HG02852 (cell line): ENCODE data around the gene DLGAP4.

Experiments used
- ATAC-seq: cut with Tn5 transposase; IDR thresholded peaks from one replicate; pipeline ENCODE4 v1.9.1; 2021; ENCODE audit warnings: mild to moderate bottlenecking, moderate library complexity; ENCODE audit not compliant: unreplicated experiment

Gene DLGAP4, protein sequence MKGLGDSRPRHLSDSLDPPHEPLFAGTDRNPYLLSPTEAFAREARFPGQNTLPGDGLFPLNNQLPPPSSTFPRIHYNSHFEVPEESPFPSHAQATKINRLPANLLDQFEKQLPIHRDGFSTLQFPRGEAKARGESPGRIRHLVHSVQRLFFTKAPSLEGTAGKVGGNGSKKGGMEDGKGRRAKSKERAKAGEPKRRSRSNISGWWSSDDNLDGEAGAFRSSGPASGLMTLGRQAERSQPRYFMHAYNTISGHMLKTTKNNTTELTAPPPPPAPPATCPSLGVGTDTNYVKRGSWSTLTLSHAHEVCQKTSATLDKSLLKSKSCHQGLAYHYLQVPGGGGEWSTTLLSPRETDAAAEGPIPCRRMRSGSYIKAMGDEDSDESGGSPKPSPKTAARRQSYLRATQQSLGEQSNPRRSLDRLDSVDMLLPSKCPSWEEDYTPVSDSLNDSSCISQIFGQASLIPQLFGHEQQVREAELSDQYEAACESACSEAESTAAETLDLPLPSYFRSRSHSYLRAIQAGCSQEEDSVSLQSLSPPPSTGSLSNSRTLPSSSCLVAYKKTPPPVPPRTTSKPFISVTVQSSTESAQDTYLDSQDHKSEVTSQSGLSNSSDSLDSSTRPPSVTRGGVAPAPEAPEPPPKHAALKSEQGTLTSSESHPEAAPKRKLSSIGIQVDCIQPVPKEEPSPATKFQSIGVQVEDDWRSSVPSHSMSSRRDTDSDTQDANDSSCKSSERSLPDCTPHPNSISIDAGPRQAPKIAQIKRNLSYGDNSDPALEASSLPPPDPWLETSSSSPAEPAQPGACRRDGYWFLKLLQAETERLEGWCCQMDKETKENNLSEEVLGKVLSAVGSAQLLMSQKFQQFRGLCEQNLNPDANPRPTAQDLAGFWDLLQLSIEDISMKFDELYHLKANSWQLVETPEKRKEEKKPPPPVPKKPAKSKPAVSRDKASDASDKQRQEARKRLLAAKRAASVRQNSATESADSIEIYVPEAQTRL

DNA sequence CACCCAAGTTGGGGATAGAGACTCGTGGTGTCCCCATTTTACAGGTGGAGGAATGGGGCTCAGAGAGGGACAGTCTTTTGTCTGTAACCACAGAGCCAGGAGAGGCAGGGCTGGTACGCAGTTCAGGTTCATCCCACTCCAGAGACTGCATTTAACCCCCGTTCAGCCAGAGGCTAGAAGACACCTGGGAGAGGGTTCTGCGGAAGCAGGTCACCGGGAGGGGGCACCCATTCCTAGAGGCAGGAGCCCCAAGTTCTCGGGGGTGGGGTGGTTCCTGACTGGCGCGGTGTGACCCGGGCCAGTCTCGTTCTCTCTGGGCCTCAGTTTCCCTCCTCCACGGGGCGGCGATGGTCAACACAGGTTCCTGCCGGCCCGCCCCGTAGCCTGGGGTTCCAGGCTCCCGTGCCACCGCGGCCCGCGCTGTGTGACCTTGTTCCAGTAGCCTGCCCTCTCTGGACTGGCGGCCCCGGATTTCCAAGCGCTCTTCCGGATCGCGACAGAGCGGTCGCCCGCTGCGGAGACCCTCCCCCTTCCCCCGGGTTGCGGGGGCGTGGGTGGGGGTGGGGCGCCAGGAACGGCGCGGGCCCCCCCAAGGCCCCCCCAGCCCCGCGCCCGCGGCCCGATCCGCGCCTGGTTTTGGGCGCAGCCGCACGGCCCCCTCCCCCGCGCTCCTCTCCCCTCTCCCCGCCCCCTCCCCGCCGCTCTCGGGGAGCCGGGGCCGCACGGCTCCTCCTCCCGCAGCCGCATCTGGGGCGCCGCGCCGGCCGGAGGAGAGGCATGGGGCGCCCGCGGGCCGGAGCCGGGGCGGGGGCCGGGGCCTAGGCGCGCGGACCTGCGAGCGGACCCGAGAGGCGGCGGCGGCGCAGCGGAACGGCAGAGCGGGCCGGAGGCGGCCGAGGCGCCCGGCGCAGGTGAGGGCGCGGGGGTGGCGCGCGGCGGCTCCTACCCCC lies at the start of gene DLGAP4:
DLGAP4 (plus strand) TSS at position 738 of the 950 bp plus-strand sequence. CDS start 125,379 bp downstream, outside the sequence.
- ATAC-seq: no peak

DNA sequence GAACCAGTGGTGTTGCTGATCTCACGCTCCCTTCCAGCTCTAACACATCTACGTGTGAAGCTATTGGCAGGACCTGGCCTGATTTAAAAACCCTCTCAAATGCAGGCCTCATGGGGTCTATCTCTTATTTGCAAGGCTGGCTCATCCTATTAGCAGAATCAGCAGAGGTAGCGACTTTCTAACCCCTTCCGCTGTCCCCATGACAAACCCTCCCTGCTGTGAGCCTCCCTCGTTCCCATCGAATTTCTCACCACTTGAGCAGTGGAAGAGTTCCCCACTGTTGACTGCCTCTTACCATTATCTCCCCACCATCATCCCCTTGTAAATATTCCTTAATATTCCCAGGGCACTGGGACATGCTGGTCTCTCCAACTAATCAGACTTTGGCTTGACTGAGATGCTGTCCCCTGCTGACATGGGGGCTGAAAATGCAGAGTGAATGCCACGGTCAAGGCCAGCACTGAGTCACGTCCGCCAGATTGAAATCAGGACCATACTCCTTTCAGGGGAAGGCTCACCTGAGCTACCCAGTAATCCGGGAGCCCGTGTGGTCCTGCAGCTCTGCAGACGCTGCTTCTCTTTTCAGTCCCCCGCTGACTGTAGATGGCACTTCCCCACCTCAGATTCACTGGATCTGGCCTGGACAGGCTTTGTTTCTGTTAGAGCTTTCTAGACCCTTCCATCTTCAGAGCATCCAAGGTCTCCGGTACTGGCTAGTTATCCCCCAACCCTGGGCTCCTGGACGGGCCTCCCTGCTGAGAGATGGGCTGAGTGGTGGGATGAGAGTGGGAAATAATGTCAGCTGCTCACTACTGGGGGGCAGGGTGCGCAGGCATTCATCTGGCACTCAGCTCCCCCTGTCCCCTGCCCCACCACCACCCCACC lies 46.7 kb upstream of the DLGAP4 start:
- ATAC-seq: no peak

DNA sequence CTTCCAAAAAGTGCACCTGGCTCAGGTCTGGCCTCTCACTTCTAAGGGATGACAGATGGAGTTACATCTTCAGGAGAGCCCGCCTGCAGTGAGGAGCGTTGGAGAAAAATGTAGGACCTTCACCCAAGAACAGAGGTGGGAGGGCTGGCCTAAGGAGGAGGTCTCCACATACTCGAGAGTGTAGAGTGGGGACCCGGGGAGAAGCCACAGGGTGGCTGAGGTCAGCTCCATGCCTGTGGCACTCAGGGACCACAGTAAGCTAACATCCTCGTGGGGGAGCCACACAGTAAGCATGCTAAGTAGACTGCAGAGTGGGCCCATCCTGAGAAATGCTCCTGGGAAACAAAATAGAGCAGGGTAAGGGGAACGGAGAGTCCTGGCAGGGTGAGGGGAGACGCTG lies 45.8 kb upstream of the DLGAP4 start:
- no peak for ATAC-seq

DNA sequence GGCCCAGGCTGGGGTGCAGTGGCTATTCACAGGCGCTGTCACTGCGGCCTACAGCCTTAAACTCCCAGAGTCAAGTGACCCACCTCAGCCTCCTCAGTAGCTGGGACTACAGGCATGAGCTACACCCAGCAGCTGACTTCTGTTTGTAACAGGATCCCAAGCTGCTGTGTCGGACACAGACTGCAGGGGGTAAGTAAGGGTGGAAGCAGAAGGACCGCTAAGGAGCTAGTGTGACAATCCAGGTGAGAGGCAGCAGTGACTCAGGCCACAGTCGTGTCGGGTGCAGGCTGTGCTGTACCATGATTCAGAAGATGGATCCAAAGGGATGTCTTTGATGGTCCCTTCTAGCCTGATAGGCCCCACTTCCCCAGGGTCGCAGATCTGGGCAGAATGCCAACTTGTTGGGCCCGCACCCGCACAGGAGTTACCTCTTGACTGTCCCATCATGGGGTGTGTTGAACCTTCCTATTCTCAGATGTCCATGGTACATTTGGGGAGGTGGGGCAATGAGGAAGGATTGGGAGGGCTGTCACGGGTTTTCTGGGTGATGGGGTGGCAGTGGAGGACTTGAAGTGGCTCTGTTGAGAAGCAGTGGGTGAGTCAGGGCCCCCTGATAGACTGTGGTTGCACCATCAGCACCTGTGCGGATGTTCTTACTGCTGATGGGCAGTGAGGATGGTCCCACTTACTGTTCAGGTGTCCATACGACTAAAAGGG lies 44.6 kb upstream of the DLGAP4 start:
- ATAC-seq: no peak

DNA sequence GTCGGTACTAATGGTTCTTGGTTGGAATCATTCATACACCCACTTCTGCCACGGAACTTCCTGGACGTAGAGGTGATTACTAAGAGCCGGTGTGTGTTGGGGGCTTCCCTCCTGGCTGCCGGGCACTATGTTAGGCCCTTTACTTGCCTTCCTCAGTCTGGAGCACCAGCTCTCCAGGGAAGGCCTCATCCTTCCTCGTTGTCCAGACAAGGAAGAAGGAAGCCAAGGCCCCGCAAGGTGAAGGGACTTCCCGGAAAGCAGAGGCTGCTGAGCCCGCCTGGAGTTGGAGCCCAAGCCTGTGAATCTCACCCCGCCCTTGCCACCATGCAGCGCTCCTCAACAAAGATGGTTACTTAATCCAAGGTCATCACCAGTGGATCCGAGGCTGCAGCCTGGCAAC lies 43.7 kb upstream of the DLGAP4 start:
- no peak for ATAC-seq

DNA sequence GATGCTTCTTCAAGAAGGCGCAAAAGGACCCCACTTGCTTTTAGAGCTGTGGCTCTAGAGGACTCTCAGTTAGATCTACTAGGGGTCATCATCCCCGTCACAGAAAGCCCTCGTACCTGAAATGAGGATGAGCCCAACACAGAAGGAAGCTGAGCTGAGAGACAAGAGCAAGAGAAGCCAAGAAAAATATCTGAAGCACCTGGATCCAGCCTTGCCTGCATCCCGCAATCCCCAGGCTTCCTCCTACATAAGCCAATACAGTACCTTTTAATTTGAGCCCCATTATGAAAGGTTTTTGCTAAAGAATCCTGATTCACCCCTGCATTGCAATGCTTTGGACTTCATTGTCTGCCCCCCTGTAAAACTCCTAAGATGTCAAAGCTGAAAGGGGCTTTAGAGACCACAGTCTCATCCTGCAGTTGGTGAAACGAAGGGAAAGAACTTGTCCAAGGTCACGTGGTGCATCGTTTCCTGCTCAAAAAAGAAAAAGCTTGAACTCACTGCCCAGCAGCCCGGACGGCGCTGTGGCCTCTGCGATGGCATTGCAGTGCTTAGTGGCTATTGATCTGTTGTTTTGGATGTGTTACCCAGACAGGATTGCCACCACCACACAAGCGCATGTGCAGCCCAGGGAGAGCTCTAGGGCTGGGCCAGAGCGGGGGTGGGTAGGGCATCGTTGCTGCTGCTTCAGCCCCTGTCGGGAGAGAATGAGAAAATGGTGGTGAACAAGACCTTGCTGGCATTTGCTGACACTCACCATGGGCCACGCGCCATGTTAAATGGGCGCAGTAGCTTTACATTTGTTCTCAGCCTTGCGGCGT lies 41.5 kb upstream of the DLGAP4 start:
- ATAC-seq: no peak

DNA sequence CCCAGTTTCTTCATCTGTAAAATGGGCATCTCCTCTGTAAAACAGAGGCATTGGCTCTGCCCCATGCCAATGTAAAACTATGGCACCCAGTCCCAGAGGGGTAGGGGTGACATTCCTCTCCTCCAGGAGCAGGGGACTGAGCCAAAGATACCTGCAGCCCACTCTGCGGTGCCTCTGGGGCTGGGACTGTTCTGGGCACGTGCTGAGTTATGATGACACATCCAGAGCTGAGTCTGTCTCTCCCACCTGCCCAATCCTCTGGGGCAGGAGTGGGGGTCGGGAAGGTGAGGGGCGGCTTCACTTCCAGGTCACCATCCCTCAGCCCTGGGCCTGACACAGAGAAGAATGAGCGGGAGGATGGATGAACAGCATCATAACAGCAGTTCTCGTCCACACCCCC lies 40.0 kb upstream of the DLGAP4 start:
- no peak for ATAC-seq

DNA sequence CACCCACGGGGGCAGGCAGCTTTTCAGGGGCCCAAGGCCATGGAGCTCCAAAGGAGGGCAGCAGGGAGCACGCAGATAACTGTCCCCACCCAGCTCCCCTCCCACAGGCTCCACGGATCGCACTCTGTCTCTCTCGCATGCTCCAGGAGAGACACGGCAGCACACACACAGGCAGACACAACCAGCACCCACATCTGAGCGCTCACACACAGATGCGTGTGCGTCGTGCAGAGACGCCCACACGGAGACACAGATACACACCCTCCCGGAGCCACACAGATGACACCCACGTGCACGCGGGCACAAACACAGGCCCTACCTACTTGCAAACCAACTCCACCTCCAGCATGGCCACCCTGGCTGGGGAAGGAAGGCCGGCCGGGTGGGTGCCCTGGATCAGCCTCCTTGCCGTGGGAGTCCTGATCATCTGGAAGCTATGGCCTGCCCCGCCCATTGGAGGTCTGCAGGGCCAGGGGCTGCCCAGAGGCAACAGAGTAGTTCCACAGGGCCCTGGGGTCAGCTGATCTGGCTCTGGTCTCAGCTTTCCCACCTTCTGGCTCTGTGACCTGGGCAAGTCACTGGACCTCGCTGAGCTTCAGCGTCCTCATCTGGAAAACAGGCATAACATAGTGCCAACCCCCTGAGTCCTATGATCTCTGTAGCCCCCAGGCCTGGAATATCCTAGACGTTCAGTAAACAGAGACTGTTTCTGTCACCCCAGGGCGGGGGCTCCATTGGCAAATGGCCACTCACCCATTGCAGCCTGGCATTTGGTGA lies 38.3 kb upstream of the DLGAP4 start:
- ATAC-seq: no peak

DNA sequence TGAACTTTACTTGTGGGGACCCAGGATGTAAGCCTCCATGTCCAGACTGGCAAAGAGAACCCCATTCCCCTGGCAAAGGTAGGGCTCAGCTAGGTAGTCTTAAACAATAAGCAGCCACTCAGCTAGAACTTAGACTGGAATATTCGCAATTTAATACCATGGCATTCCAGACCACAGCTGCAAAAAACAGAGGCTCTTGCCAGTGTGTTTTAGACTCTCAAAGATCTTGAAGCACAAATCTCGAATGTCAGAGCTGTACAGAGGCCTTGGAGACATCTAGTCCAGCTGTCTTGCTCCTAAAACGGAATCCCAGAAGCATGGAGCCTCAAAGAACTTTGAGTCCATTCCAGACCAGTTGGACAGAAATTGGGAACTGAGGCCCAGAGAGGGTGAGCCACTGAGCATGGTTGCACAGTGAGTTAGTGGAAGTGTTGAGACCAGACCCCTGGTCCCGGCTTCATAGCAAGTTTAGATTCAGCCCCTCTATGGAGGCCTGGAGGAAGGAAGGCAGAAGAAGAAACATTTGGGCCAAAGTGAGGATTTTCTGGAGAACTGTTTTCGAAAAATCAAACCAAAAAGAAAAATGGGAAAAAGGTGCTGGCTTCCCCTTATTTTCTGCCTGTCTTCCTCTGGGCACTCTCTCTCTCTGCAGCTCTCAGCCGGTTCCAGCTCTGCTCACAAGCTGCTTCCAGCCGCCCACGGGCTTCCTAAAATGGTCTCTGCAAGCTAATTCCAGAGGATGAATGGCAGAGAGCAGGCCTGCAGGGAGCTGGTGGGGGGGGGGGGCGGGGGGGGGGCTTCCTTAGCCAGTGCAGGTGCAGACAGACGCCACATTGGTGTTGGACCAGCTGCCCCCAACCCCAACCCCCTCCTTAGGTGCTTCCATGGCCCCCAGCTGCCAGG lies 37.4 kb upstream of the DLGAP4 start:
- ATAC-seq: no peak

DNA sequence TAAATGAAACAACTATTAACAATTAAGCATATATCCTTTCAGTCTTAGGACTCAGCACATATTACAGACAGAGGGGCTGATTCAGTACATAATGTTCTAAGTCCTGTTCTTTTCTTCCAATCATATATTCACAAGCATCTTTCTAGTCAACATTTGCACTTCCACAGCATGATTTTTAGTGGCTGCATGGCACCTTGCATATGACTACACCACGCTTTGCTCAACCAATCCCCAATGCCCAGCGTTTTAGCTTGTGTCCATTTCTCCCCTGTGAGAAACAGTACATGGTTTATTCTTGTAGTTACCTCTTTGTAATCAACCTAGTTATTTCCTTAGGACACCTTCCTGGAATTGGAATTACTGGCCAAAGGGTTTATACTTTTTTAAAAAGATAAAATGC lies 36.6 kb upstream of the DLGAP4 start:
- no peak for ATAC-seq

DNA sequence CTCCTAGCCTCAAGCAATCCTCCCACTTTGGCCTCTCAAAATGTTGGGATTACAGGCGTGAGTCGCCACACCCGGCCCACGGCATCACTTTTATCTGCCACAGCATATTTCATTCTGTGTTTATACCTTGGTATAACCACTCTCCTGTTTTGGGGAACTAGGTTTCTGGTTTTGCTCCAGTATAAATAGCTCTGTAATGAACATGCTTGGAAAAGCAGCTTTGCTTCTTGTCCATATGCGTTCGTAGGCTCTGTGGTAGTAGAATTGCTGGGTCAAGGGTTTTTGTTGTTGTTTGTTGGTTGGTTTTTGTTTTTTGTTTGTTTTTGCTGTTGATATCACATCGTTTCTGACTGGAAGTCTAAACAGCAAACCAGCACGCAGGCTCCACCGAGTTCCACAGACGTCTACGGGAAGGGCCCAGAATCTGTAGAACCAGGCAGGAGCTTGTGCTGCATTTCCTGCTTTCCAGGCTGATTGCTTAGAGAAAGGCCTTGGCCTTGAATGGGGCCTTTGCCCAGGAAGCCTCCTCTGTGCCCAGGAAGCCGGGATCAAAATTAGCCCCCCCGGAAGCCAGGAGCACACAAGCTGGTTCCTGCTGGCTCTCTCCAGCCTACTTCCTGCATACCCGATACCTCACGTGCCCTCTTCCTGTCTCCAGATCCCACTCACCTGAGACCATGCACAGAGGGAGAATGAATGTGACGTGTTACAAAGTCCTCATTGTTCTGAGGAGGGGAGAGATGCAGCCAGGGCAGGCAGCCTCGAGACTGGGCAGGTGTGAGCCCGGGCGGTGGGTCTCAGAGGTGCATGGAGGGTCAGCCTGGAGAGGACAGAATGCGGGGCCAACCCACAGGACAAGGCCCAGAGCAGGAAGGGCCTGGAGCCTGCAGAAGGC lies 35.1 kb upstream of the DLGAP4 start:
- no peak for ATAC-seq

DNA sequence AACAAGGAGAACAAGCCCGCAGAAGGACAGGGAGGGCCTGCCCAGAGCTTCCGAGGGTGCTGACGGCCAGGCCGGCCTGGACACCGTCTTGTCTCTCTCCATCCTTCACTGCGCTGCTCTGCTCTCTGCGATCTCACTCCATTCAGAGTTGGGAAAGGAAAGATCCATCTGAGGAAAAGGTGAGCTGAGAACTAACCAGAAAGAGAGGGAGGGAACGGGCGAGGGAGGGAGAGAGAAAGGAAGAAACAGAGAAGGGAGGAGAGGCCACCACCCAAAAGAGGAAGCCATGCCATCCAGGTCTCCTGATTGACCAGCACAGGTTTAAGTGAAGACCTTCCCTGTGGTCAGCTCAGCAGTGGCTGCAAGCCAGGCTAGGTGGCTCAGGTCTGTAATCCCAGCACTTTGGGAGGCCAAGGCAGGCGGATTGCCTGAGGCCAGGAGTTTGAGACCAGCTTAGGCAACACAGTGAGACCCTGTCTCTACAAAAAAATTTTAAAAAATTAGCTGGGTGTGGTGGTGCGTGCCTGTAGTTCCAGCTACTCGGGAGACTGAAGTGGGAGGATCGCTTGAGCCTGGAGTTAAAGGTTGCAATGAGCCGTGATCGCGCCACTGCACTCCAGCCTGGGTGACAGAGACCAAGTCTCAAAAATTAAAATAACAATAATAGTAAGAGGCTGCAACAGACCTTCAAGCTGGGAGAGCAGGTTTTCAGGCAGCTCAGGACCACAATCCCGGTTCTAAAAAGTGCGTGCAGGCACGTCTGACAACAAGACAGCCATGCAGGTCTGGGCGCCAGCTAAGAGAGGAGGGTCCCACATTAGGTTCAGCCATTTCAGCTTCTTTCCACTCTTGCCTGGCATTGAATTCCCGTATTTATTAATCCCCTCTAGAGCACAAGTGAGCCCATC lies 34.2 kb upstream of the DLGAP4 start:
- ATAC-seq: no peak

DNA sequence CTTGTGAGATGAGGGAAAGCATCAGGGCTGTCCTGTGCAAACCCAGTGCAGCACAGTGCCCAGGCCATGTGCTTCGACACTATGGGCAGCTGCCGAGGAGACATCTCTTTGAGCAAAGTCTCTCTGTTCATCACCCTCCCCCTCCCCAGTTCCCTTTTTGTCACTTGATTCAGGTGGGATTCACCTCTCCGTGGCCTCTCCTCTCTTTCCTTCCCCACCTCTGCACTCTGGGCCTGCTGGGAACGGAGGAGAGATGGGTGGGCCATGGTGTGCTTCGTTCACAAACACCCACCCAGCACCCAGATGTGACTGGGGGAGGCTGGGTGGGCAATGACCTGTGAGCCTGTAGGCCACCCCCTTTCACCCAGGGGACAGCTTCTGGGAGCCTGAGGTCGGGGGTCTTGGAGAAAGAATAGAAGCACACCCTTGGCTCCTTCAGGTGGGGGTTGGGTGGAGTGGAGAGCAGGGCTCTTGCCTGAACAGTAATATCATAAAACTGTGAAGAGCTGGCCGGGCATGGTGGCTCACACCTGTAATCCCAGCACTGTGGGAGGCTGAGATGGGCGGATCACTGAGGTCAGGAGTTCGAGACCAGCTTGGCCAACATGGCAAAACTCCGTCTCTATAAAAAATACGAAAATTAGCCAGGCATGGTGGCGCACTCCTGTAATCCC lies 33.5 kb upstream of the DLGAP4 start:
- no peak for ATAC-seq
